ENCODE results near the gene ZDHHC12.

The ZDHHC12 gene

GRCh38 chr9:128729766-128730517, 6.0 kb upstream of the ZDHHC12 start:
- peak; percentile 93 for DNase-seq

DNA sequence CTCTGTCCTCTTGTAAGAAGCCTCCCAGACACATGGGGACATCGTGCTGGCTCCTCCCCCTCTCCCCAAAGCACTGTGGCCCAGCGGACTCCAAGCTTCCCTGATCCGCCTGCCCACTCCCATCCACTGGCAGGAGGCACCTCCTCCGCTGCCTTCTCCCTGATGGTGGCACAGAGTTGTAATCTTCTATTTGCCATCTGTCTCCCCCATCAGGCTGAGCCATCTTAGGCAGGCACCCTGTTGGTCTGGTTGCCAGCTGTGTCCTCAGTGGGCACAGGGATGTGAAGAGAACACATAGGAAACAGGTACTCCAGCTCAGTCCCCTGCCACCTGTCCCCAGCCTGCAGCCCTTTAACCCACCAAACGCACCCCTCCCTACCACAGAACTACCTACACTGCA, 5.4 kb upstream of the ZDHHC12 start:
- DNase-seq, result peak; percentile 94

GRCh38 chr9:128728298-128728697, 4.4 kb upstream of the ZDHHC12 start:
- DNase-seq, result no peak

DNA sequence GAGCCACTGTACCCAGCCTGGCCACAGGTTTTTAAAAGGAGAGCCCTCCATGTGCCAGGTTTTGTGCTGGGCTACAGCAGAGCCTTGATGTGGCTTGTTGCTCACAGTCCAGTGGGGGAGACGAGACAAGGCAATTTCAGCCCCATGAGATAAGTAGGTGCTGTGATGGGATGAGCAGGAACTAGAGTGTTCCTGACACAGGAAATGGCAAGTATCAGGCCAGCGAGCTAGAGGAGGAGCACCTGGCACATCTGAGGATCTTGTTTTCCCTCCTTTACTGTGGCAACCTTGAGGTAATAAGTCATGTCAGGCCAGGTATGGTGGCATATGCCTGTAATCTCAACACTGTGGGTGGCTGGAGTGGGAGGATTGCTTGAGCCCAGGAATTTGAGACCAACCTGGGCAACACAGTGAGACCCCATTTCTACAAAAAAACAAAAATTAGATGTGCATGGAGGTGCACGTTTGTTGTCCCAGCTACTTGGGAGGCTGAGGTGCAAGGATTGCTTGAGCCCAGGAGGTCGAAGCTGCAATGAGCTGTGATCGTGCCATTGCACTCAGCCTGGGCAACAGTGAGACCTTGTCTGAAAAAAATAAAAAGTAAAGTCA, 3.8 kb upstream of the ZDHHC12 start:
- DNase-seq, result peak; percentile 25

DNA sequence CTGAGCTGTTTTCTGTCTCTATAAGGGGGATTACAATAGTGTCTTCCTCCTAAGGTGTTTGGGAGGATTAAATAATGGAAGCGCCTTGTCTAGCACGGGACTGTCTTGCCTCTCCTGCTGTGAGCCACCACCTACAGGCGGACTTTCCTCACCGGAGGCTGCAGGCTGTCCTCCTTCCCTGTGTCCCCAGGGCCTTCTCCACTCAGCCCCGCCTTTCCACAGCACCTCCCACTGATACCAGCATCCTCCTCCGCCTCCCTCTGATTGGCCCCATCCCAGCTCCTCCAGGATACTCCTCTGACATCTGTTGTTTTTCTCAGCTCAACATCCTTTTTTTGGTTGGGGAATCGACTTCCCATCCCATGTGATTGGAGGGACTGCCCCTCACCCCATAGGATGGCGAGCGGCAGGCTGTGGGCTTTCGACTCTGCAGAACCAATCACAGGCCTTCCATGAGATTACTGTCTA, 851 bp upstream of the ZDHHC12 start:
- peak; percentile 100 for DNase-seq

- DNase-seq, result no peak
These were observed 518 bp downstream of the ZDHHC12 start for GRCh38 chr9:128723352-128723865.

- DNase-seq, result no peak
These were observed 1.3 kb downstream of the ZDHHC12 start for GRCh38 chr9:128722380-128723351.

GRCh38 chr9:128721487-128722010, 2.4 kb downstream of the ZDHHC12 start:
- DNase-seq, result no peak

DNA sequence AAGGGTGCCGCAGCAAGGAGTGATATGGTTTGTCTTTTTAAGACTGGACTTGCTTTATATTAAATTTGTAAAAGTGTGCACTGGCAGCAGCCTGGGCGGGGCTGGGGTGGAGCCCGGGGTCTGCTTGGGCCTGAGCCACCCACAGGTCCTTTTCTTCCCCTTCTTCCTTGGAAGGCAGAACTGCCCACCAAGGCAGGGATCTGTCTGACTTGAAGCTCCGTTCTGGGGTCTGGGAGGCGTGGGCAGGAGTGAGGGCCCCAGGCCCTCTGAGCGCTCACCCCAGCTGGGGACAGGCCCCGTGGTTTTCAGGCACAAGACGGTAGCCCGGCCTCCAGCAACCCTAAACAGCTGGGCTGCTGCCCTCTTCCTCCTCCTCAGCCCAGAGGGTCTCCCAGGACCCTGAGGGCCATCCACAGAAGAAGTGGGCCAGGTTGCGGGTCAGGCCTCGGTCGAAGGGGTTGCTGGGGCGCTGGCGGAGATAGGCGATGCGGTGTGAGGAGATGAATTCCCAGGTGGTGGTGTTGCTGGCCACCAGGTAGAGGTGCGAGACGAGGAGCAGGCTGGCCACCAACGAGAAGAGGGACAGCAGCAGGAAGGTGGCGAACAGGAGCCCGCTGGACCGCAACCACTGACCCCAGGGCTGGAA, 3.0 kb downstream of the ZDHHC12 start:
- DNase-seq, result no peak

- no peak for DNase-seq
These were observed 3.9 kb downstream of the ZDHHC12 start for GRCh38 chr9:128719919-128720605.

DNA sequence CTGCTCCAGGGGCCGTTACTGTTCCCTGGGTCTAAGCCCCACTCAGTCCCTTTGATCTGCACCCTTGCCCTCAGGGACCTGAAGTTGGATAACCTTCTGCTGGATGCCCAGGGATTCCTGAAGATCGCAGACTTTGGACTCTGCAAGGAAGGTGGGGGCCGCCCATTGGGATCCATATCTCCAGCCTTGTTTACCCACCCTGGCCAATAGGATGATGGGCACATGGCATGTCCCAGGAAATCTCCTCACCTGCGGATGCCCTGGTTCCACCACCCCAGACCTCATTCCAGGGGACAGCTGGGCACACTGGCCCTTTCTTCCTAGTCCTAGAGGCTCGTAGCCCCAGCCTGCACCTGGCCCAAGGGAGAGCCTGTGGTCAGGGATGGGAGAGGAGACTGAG, 5.5 kb downstream of the ZDHHC12 start:
- DNase-seq, result no peak

DNA sequence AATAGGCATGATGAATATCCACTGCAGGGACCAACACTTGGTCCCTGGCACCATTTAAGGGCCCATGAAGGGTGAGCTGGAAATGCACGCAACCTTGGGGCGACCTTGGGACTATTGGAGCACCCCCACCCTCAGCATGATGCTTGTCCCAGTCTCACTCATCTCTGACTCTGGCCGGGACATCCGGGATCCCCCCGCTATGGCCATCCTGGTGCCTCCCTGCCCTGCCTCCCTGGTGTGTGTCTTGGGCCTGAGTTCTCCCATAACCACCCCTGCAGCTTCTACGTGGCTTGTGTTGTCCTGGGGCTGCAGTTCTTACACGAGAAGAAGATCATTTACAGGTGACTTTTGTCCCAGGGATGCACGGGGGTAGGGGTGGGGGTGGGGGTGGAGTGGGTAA, 5.9 kb downstream of the ZDHHC12 start:
- no peak for DNase-seq

- DNase-seq, result peak; percentile 64
These were observed 7.2 kb downstream of the ZDHHC12 start for GRCh38 chr9:128716581-128717254.

GRCh38 chr9:128715436-128715750, 8.5 kb downstream of the ZDHHC12 start:
- no peak for DNase-seq

GRCh38 chr9:128714586-128715435, 9.1 kb downstream of the ZDHHC12 start:
- DNase-seq, result no peak

DNA sequence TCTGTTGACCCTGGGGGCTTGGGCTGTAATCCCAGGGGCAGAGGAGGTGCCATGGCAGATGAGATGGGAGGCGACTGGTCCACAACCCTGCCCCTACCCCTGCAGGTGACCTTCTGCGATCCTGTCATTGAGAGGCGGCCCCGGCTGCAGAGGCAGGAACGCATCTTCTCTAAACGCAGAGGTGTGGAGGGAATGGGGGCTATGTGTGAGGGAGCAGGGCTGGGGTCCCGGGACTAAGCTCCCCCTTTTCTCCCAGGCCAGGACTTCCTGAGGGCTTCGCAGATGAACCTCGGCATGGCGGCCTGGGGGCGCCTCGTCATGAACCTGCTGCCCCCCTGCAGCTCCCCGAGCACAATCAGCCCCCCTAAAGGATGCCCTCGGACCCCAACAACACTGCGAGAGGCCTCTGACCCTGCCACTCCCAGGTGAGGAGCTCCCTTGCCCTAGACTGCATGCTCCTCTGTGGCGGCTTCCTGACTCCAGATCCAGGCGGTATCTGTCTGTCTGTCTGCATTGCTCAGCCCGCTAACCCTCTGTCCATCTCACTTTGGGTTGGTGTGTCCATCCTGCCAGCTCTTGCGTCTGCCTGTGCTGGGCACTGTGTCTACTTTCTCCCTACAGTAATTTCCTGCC, 9.9 kb downstream of the ZDHHC12 start:
- no peak for DNase-seq

DNA sequence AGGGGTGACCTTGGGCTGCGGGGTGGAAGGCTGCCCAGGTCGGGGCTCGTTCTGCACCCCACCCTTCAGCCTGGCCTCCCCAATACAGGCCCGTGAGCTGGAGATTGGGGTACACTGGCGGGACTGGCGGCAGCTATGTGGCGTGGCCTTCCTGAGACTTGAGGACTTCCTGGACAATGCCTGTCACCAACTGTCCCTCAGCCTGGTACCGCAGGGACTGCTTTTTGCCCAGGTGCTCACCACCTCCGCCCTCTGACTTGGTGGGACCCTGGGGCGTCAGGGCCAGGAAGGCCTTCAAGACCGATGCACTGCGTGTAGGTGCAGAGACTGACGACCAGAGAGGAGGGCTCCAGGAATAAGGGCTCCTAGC, 10.5 kb downstream of the ZDHHC12 start:
- no peak for DNase-seq

DNA sequence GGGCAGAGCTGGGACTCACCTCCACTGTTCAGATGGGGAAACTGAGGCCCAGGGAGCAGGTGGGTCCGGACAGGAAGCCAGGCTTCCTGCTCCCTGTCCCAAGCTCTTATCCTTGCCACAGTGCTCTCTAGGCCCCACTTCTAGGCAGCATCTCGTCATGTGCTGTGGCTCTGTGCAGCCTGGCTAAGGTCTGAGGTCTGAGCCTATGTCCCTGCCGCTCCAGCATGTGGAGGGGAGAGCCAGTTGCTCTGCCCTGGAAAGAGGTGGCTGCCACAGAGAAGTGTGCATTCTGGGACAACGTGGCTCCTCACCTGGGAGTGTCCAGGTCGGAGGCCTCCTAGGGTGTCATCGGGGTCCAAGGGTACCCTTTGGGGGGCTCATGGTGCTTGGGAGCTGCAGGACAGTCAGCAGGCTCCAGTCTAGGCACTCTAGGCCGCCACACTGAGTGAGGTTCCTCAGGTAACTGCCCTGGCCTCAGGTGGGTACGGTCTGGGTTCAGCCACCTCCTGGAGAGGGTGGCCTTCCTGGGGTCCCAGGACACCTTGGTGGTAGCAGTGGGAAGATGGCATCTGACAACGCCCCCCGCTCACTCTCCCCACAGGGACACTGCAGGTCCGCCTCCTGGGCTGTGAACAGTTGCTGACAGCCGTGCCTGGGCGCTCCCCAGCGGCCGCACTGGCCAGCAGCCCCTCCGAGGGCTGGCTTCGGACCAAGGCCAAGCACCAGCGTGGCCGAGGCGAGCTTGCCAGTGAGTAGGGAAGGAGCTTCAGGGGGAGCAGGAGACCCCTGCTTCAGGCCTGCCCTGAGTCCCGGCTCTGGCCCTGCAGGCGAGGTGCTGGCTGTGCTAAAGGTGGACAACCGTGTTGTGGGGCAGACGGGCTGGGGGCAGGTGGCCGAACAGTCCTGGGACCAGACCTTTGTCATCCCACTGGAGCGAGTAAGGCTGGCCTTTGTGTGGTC, 11.2 kb downstream of the ZDHHC12 start:
- no peak for DNase-seq

GRCh38 chr9:128707446-128707845, 16.5 kb downstream of the ZDHHC12 start:
- no peak for DNase-seq

All from NCI-H2171 treated with DMSO at 0.1 percent for 48 hours (cell line).